GM20000 (cell line): Measurements from ENCODE around the gene SLC7A7.
"Not testable (repeated sequence)": the region's sequence is repeated elsewhere in the genome, so short reads cannot be mapped to it uniquely, and the experiment has no call there.

Experiments used
- DNase-seq: peaks from one replicate; pipeline ENCODE4 v3.0.0; 2012; ENCODE audit warnings: low spot score
- CTCF ChIP-seq: IDR thresholded peaks from 2 replicates; pipeline ENCODE4 v1.5.1; 2012; ENCODE audit warnings: mild to moderate bottlenecking, control low read depth; ENCODE audit errors: extremely low read depth, missing control alignments

The SLC7A7 gene

GRCh38 chr14:22798528-22798927 lies 16.7 kb downstream of the SLC7A7 start:
- no peak for TF ChIP-seq CTCF
- no peak for DNase-seq

GRCh38 chr14:22797017-22797917 lies 18.0 kb downstream of the SLC7A7 start:
- no peak for DNase-seq
- no peak for TF ChIP-seq CTCF

GRCh38 chr14:22796087-22796707 lies 19.0 kb downstream of the SLC7A7 start:
- DNase-seq, result no peak
- TF ChIP-seq CTCF, result no peak

- DNase-seq, result peak; percentile 46
- no peak for TF ChIP-seq CTCF
Observed at GRCh38 chr14:22794551-22794951, 20.7 kb downstream of the SLC7A7 start.

GRCh38 chr14:22793976-22794375 lies 21.3 kb downstream of the SLC7A7 start:
- no peak for TF ChIP-seq CTCF
- no peak for DNase-seq

GRCh38 chr14:22793550-22793949 lies 21.7 kb downstream of the SLC7A7 start:
- not testable (repeated sequence) for DNase-seq

GRCh38 chr14:22792158-22792557 lies 23.1 kb downstream of the SLC7A7 start:
- TF ChIP-seq CTCF, result no peak
- DNase-seq, result no peak
